ENCODE measurements around the gene GAGE10. TPM values are rescaled to one million over a fixed set of nuclear protein-coding genes. Genes with fewer than 3 reads are reported as not detected.

The GAGE10 gene
- total and polyA plus RNA-seq, 9 of the 15 experiments (the other 6 are each of a cell fraction or from before 2014, with no cell fraction given): 0.80 to 3.1 (median 0.96) TPM; not detected in 4

- TF ChIP-seq TOE1 (IDR thresholded peaks at IDR 0.05; ENCODE audit: borderline replicate concordance) (peak; percentile 21; the same call in 1 of the 2 replicates), TOE1 (CRISPR knock-in tag; IDR thresholded peaks at IDR 0.05; ENCODE audit: borderline replicate concordance, low read depth) (no peak), PHB (CRISPR knock-in tag; IDR thresholded peaks at IDR 0.05) (no peak), EWSR1 (IDR thresholded peaks at IDR 0.05; ENCODE audit: borderline replicate concordance, low read depth, partially characterized antibody) (no peak), BHLHE40 (IDR thresholded peaks at IDR 0.05; ENCODE audit: low read length) (0 out of 2 replicates have a peak, but pooled peaks have one; percentile 12), FOXK2 (conservative IDR thresholded peaks at IDR 0.05 in 1 of 2, IDR thresholded peaks at IDR 0.05 in 1 of 2; ENCODE audit: low read depth in 2 of 2) (0 out of 4 replicates have a peak, but pooled peaks of 1 of the 2 experiments have one; percentile 31), ATF1 (CRISPR knock-in tag; IDR thresholded peaks at IDR 0.05) (no peak), ATF1 (tag; IDR thresholded peaks at IDR 0.05) (0 out of 2 replicates have a peak, but pooled peaks have one; percentile 34), MYC (IDR thresholded peaks at IDR 0.05; ENCODE audit: low read depth, low read length) (0 out of 2 replicates have a peak, but pooled peaks have one; percentile 43), MYC (CRISPR knock-in tag; IDR thresholded peaks at IDR 0.05; ENCODE audit: borderline replicate concordance, low read depth) (no peak), ZBTB40 (IDR thresholded peaks at IDR 0.05) (0 out of 2 replicates have a peak, but pooled peaks have one; percentile 20), ZBTB40 (CRISPR knock-in tag; IDR thresholded peaks at IDR 0.05) (no peak), RAD21 (CRISPR knock-in tag; conservative IDR thresholded peaks at IDR 0.05 in 1 of 2, IDR thresholded peaks at IDR 0.05 in 1 of 2) (peak; percentile 33 to 62), EHMT2 (IDR thresholded peaks at IDR 0.05) (peak; percentile 30; the same call in 1 of the 2 replicates), HDGF (IDR thresholded peaks at IDR 0.05) (0 out of 2 replicates have a peak, but pooled peaks have one; percentile 47), MNT (conservative IDR thresholded peaks at IDR 0.05) (0 out of 4 replicates have a peak, but pooled peaks of 1 of the 2 experiments have one; percentile 28), MAZ (CRISPR knock-in tag; conservative IDR thresholded peaks at IDR 0.05 in 1 of 2, IDR thresholded peaks at IDR 0.05 in 1 of 2) (0 out of 4 replicates have a peak, but pooled peaks of 1 of the 2 experiments have one; percentile 26)
These were observed 20.8 kb upstream of the GAGE10 start (continued) for GRCh38 chrX:49282647-49283011.
